ENCODE results near the gene WNT3A.

The WNT3A gene

DNA sequence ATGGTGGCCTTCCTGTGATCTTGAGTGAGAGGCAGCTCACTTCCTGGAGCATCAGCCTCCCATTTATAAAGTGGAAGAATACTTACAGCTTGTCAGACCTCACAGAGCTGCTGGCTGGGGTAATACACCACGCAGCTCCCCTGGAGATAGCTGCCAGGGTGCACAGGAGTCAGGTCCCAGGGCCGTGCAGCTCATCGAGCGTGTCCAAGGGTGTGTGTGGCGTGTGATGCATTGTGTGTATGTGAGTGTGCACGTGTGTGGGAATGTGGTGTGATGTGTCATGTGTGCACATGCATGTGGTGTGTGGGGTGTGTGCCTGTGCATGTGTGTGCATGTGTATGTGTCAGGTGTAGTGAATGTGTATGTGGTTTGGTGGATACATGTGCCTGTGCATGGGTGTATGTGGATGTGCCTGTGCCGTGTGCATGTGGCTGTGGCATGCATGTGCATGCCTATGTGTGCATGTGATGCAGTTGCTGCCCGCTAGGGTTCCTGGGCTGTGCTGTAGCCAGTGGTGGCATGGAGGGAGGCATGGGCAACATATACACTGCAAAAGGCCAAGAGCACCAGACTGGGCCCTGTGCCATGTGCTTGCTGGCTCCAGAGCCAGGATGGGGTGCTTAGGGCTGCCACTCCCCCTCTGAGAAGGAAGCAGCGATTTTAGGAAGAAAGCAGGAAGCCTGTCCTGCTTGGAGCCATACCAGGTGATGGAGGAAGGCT is 24.6 kb downstream of the WNT3A start:
- no peak for DNase-seq (ENCODE audit: low read depth in 2 of 2)

DNA sequence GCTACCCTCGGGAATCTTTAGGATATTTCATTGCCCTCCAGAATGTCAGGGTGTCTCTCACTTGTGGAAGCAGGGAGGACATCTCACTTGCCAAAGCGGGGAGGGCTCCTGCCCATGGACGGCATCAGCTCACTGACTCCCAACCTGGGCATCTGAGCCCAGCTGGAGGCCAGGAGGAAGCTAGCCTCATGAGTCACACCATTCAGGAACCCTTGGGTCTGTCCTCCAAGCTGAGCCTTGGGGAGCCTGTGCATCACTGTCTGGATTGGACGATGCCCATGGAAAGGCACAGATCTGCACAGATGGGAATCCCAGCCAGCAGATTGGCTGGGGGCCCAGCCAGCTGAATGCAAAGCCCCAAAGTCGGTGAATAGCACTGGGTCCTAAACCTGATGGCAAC is 25.2 kb downstream of the WNT3A start:
- no peak for DNase-seq (ENCODE audit: low read depth in 2 of 2)

DNA sequence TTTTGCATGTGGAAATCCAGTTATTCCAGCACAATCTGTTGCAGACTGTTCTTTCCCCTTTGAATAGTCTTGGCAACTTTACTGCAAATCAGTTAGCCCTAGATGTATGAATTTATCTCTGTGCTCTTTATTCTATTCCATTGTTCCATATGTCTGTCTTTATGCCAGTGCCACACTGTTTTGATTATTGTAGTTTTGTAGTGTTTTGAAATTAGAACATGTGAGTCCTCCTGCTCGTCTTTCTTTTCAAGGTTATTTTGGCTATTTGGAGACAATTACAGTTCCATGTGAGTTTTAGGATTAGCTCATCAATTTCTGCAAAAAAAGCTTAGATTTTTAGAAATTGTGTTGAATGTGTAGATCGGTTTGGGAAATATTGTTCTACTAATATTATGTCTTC is 26.6 kb downstream of the WNT3A start:
- DNase-seq (ENCODE audit: low read depth in 2 of 2): no peak

DNA sequence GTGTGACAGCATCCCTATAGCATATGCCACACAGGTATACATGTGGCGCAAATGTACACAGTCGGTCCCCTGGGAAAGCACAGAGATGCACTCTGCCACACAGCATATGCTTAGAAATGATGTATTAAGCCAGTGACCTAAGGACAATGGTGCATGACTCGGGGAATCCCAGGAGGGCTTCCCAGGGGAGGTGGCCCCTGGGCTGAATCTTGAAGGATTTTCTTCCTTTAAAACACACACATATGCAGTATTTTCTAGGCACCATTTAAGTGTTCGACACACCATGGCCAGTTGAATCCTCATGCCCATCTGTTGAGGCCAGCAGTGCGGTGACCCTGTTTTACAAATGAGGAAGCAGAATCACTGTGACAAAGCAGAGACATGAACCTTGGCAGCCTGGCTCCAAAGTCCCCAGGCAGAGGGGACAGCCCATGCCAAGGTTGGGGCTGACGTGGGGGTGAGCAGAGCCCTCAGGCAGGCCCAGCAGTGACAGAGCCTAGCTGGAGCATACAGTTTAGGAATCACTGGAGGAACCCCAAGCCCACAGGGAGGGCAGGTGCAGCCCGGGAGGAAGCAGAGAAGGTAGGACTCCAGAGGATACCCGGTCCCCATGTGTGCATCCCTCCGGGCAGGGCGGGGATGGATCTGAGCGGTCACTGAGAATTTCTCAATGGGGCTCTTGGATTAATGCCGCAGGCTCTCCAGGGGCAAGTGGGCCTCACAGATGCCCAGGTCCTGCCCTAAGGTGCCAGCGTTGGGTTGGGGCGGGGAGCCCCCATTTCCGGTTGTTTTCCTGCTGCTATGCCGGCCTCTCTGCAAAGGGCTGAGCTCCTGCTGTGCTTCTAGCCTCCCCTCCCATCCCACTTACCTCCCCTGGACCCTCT is 28.4 kb downstream of the WNT3A start:
- no peak for DNase-seq (ENCODE audit: low read depth in 2 of 2)

DNA sequence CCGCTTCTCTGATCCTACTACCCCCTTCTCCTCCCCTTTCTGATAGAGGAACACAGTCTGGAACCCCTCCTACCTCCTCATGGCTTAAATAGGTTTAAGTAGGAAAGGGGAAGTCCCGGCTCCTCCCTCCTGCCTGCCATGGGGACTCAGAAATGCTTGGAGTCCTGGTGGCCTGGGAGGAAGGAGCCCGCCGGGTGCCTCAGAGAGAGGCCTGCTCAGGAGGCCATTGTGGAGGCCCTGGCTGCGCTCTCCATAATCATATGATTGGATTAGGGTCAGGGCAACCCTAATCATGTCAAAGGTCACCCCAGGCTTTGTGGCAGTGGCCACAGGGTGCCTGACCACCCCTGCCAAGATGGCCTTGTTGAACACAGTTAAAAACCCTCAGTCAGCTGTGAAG is 29.0 kb downstream of the WNT3A start:
- DNase-seq (ENCODE audit: low read depth in 2 of 2): no peak

DNA sequence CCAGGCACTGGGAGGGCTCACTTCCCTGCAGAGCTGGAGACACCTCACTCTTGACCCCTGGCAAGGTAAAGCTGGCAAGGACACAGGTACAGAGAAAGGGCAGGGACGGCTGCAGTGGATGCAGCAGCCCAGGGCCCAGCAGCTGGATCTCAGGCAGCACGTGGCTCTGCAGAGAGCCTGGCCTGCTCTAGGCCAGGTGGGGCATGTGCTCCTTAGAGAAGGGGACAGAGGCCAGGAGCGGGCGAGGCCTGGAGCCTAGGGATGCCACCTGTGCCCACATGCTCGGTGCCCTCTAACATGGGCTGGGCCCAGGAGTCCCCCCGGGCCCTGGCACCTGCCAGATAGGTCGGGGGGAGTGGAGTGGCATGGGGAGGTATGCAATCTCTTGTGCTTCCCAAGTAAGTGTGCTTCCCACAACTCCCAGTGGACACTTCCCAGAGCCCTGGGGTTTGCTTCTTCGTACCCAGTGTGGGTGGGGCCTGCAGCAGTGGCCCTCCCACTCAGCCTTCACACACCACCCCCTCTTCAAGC is 30.0 kb downstream of the WNT3A start:
- DNase-seq (ENCODE audit: low read depth in 2 of 2): no peak

DNA sequence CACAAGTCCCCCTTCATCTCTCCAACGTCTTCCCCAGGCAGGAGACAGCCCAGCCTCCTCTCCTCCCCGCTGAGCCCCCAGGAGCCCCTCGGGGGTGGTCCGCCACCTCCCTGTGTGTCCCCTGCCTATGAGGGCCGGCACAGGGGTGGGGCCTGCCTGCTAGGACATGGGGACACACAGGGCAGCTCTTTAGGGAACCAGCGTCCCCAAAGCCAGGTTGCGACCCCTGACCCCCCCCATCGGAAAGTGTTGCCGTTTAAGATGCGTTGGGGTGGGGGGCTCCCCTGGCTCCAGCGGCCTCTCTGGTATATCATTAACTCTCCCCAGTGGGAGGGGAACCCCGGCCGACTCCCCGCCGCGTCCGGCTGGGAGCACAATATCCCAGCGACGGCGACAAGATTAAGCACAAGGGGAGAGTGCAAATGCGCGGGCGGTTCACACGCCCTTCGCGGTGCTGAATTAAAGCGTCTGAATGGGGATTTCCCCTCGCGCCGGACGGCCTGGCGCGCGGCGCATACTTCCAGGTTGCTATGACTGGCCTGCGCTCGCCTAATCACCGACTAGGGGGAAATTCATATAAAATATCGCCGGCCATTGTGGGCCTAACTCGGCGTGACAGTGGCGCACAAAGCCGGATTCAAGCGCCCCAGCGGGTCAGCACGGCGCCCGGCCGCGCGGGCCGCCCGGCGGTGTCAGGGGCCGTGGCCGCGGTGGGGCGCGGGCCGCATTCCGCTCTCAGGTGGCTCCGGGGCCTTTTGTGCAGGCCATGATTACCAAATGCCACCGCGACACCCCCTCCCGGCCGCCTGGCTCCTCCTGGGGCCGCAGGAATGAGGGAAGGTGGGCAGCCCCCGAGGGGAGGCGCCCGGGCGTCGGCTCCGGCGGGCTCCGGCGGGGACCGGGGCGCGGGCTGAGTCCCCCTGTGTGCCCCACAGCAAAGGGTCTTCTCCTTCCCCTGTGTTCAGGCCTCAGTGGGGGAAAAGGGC is 30.9 kb downstream of the WNT3A start:
- no peak for DNase-seq (ENCODE audit: low read depth in 2 of 2)

DNA sequence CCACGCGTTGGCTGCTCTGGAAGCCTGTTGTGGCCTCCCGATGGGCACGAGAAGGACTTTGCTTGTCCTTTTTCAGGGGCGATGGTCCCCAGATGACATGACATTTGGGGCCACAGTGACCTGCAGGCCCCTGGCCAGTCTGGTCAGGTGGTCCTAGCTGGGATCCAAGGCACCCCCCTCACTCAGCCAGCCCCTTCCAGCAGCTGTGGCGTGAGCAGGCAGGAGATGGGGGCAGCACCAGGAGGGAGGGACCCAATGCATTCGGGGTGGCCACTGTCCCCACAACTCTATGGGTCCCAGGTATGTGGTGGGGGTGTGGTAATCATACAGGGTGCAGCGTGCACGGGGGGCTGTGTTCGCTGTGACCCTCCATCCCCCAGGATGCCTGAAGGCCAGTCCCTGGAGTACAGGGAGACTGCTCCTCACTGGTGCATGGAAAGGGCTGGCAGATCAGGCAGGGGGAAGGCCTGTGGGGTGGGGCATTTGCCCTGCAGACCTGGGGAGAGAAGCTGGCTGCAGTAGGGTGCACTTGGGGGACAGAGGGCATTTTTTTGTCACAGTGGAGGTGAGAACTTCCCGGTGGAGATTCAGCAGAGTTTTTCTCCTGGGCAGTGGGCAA is 31.7 kb downstream of the WNT3A start:
- DNase-seq (ENCODE audit: low read depth in 2 of 2): no peak

DNA sequence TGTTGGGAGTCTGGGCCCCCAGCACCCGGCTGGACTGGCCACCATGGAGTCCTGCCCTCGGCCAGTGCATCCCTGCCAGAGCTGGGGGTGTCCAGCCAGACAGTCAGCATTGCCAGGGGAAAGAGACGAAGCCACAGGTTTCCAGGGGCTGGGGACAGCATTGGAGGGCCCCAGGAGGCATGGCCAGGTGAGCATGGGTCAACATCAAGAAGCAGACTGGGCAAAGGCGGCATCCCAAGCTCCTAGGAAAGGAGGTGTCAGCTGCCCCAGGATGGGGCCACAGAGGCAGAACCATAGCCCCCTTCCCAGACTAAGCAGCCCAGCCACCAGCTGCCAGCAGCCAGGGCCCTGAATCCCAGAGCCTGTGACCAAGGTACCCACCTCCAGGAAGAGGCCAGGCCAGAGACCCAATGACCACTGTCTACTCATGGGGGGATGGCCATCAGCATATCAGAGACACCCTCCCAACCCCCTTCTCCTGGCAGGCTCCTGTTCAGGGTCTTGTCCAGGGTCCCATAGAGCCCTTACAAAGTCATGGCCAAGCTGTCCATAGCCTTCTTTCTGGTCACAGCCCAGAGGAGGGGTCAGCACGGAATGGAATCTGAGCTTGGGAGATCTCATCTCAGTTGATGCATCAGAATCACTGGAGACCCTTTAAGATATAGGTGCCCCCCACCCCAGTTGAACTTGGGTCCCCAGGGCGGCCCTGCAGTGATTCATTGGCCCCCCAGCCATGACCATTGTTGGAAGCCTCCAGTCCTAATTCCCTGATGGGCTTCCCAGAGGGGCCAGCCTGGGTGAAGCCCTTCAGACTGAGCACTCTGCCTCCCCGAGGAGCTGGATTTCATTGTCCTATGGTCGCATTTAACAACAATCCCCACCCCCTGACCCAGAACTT is 32.5 kb downstream of the WNT3A start:
- no peak for DNase-seq (ENCODE audit: low read depth in 2 of 2)

DNA sequence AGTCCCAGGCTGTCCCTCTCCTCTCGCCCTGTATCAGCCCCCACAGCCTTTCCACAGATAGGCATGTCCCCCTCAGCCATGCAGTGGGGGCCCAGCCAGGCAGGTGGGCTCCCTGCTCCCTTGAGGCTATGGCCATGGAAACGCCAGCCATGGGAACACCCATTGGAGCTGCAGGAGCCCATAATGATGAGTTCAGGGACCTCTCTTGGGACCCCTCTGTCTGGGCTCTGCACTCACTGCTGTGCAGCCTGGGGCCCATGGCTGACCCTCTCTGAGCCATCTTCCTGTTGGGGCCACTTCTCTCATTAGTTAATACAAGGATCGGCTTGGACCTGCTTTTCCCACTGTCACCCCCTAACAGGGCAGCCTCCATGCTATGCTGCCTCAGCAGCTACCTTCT is 33.2 kb downstream of the WNT3A start:
- no peak for DNase-seq (ENCODE audit: low read depth in 2 of 2)

DNA sequence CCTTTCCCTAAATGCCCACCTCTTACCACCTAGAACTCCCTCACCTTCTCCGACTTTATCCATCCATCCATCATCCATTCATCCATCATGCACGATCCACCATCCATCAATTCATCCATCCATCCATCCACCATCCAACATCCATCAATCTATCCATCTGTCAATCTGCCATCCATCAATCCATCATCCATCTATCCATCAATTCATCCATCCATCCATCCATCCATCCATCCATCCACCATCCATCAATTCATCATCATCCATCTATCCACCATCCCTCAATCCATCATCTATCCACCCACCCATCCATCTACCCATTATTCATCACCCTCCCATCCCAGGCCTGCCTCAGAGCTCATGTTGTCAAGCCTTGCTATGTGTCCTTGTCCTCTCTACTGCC is 34.5 kb downstream of the WNT3A start:
- DNase-seq (ENCODE audit: low read depth in 2 of 2): no peak

DNA sequence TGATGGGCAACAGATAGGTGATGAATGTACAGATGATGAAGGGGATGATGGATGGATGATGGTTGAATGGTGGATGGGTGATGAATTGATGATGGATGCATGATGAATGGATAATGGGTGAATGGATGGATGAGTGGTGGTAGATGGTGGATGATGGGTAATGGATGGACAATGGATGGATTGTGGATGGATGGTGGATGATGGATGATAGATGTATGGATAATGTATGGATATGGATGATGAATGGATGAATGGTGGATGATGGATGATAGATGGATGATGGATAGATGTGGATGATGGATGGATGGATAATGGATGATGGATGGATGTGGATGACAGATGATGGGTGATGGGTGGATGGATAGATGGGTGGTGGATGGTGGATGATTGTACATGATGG is 35.7 kb downstream of the WNT3A start:
- no peak for DNase-seq (ENCODE audit: low read depth in 2 of 2)

DNA sequence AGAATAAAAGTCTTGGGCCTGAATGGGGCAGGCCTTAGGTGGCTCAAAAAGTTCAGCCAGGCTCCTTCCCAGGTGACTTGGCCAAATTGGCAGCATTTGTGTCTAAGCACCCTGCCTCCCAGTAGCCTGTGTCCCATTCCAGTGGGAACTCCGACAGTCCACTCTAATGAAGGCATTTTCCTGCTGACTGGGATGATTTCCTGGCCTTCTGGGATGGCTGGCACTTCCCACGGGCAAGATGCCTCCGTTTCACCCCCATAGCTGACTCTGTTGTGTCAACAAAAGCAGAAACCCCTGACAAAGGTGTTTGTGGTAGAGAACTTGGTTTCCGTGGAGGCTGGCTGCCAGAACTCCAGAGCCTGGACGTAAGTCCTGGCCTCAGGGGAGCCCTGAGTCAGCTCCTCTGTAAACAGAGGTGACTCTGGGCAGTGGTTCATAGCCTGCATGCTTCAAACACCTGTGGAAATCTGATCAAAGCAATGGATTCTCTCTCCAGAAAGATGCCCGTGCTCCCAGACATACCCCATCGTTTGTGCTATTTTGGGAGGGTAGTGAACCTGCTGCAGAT is 36.6 kb downstream of the WNT3A start:
- DNase-seq (ENCODE audit: low read depth in 2 of 2): no peak

DNA sequence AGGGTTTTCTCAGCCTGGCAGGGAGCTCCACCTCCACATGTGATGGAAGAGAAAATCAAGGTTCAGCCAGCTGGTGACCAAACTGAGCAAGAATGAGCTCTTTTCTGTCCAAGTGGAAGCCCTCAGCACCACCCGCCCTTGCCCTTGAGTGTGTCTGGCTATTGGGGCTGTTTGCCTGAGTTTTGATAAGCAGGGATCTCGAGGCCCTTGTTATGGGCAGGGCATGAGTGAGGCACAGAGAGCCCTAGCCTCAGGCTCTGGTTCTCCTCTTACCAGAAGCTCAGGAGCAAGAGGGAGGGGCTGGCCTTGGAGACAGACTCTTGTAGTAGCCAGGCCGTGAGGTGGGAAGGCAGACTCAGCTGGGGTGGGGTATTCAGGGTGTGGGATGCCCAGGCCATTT is 38.2 kb downstream of the WNT3A start:
- no peak for DNase-seq (ENCODE audit: low read depth in 2 of 2)

DNA sequence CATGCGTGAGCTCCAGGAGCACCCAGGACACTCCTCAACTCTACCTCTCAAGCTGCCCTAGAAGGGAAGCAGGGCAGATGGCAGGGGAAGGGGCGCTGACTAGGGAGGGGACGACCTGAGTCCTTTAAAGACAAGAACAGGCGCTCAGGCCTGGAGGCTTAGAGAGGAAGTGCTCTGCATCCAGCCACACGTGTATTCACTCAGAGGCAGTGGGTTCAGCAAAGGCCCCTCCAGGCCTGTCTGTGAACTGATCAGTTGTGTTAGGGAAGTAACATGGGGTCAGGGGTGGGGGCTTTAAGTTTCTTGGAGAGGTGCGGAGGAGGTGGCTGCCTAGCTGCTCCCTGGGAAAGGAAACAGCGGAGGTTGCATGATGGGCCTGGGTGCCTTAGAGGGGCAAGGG is 38.6 kb downstream of the WNT3A start:
- no peak for DNase-seq (ENCODE audit: low read depth in 2 of 2)

DNA sequence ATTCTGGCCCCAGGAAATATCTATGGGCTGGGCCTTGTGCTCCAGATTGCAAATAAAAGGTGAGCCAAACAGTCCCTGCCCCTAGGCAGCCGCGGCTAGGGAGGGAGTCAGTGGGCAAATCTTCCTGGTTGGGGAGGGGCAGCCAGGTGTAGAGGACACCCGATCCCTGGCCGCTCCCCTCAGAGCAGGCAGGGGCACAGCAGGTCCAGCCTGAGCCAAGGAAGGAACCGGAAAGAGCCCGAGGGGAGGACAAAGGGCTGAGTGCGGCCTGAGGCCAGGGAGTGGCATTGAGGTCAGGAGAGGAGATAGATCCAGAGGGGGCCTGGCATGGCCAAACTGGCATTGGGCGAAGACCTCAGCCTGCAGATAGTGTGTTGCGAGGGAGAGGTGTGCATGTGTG is 39.1 kb downstream of the WNT3A start:
- DNase-seq (ENCODE audit: low read depth in 2 of 2): no peak

DNA sequence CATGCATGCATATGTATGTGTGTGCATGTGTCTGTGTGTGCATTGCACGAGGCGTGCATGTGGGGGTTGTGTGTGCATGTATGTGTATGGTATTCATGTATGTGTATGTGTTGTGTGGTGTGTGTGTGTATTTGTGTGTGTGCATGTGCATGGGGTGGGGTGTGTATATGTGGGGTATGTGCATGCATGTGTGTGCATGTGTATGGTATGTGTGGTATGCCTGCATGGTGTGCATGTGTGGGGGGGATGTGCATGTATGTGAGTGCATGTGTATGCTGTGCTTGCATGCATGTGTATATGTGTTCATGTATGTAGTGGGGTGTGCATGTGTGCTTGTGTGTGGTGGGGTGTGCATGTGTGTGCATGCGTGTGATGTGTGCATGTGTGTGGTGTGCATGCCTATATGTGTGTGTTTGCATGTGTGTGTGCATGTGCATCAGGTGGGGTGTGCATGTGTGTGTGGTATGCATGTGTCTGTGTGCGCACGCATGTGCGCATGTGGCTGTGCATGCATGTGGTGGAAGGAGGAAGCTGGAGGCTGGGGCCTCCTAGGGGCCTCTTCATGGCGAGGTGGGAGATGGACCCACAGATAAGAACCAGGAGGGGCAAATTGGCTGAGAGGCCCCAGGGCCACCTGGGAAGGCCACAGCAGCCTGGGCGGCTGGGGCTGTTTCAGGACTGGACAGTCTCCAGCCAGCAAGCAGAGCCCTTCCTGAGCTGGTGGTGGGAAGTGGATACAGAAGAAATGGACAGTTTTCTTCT is 39.8 kb downstream of the WNT3A start:
- DNase-seq (ENCODE audit: low read depth in 2 of 2): no peak

DNA sequence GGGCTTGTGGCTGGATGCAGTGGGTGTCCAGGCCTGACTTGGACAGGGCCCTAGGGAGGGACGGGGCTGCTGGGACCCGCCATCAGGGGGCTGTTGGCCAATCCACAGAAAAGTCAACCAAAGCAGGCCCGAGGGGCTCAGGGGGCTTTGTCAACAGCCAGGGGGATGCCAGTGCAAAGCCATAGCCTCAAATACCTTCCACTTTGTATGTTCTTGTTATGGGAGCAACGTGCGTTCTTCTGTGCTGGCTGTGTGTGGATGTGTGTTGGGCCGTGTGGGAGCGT is 40.3 kb downstream of the WNT3A start:
- DNase-seq (ENCODE audit: low read depth in 2 of 2): no peak

DNA sequence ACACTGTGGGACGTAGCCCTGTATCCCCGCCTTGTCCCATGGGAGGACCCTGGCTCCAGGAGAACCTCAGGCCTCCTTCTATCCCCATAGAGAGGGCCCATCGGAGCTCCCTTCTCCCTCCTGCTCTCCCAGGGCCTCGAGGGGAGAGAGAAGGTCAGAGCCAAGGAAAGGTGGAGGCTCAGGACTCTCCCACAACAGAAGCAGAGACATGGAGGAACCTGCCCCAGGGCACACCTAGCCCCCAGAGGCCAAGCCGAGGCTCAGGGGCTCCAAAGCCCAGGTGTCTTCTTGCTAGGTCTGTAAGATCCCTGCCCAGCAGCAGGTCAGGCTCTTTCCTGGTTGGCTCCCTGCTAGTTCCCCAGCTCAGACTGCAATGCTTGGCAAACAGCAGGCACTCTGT is 41.3 kb downstream of the WNT3A start:
- no peak for DNase-seq (ENCODE audit: low read depth in 2 of 2)

Data from stimulated activated CD8-positive, alpha-beta memory T cell treated with anti-CD3 and anti-CD28 coated beads, Interleukin-2, amount 100 ng/mL, for 1 hour (primary cell).